ENCODE measurements around the gene GABRB3. TPM values are rescaled to one million over a fixed set of nuclear protein-coding genes. Genes with fewer than 3 reads are reported as not detected.

Gene GABRB3
- total and polyA plus RNA-seq, 10 donors, result 0.09 to 7.0 (median 1.2) TPM

DNA sequence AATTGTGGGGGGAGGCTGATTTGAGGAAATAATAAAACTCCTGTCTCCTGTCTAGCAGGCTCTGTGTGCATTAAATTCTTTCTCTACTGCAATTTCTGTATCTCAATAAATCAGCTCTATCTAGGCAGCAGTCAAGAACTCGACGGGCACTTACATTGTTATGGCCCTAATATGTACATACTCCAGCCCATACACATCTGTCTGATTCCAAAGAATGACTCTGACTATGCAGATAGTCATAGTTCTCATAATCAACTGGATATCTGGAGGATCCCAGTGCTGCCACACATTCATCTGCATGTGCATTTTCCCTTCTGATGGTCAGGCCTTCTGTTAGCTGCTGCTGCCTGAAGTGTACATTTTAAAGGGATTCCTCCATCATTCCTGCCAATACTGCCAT lies 114.6 kb downstream of the GABRB3 start:
- intact Hi-C loops (cut with DNase I; ENCODE audit: low total_unique reads), result no loop called here
- Histone ChIP-seq H3K27me3 (replicated peaks in 1 of 7) (no peaks in the 10 kb centered on the region), H3K27ac (no peak overlapping the region), H3K4me1 (no peaks in the 10 kb centered on the region), H3K9me3 (peaks cover 0 to 48% (median 16%) of the 10 kb centered on the region in 8 donors), H3K4me3 (no peak overlapping the region), H3K36me3 (no peaks in the 10 kb centered on the region)
- WGBS, 5 donors, result 54 to 83% (median 65%) methylated on average over 2 of the region's 2 CpGs
- no peak for TF ChIP-seq POLR2AphosphoS5 (IDR thresholded peaks at IDR 0.05)
- TF ChIP-seq, protein P1, sequence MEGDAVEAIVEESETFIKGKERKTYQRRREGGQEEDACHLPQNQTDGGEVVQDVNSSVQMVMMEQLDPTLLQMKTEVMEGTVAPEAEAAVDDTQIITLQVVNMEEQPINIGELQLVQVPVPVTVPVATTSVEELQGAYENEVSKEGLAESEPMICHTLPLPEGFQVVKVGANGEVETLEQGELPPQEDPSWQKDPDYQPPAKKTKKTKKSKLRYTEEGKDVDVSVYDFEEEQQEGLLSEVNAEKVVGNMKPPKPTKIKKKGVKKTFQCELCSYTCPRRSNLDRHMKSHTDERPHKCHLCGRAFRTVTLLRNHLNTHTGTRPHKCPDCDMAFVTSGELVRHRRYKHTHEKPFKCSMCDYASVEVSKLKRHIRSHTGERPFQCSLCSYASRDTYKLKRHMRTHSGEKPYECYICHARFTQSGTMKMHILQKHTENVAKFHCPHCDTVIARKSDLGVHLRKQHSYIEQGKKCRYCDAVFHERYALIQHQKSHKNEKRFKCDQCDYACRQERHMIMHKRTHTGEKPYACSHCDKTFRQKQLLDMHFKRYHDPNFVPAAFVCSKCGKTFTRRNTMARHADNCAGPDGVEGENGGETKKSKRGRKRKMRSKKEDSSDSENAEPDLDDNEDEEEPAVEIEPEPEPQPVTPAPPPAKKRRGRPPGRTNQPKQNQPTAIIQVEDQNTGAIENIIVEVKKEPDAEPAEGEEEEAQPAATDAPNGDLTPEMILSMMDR (IDR thresholded peaks at IDR 0.05 in 8 of 11, conservative IDR thresholded peaks at IDR 0.05 in 3 of 11), result no peak
- no peak for TF ChIP-seq POLR2A (IDR thresholded peaks at IDR 0.05)
- DNase-seq, result no peak

DNA sequence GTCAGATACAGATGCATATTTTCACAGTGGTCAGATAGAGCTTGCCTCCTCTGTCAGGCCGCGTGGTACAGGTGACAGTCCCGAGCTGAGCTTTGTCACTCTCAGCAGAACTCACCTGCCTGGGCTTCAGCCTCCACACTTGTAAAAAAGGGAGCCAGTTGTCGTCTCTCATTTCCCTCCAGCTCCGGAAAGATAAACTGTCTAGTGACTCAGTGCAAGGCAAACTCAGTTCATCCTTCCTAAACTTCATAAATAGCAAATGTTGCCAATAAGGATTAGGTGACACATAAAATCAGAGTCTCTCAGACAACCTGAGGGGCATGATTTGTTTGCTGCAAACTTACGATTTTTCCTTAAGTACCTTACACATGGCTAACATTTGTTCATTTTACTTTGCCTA lies 116.8 kb downstream of the GABRB3 start:
- peaks cover 0 to 62% (median 20%) of the 10 kb centered on the region in 8 donors for H3K9me3 ChIP-seq
- no peaks in the 10 kb centered on the region for H3K36me3 ChIP-seq
- H3K27me3 ChIP-seq (replicated peaks in 1 of 7), result no peaks in the 10 kb centered on the region
- no peak overlapping the region for H3K4me3 ChIP-seq
- TF ChIP-seq, protein P1 (IDR thresholded peaks at IDR 0.05 in 8 of 11, conservative IDR thresholded peaks at IDR 0.05 in 3 of 11), result no peak
- TF ChIP-seq POLR2AphosphoS5 (IDR thresholded peaks at IDR 0.05) (no peak), POLR2A (IDR thresholded peaks at IDR 0.05) (no peak)
- DNase-seq, result no peak
- intact Hi-C loops (cut with DNase I; ENCODE audit: low total_unique reads), result no loop called here
- H3K4me1 ChIP-seq, result no peaks in the 10 kb centered on the region
- 82 to 91% (median 84%) methylated on average over 6 of the region's 6 CpGs for WGBS, 5 donors
- no peak overlapping the region for H3K27ac ChIP-seq

DNA sequence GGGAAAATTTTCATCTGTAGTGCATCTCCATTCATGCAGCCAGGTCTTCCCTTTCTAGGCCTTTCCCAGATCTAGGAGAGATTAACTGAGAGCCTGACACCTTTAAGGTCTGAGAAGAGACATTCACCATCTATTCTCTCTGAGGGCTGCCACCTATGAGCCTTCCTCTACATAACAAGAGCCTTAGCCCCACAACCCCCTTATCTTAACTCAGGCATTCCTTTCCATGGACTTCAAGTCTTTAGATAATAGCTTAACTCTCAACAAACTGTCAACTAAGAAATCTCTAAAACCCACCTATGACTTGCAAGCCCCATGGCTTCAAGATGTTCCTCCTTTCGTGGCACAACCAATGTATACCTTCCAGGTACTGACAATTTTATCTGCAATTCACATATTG lies 121.0 kb downstream of the GABRB3 start:
- no peak overlapping the region for H3K4me3 ChIP-seq
- H3K9me3 ChIP-seq, result peaks cover 0 to 77% (median 33%) of the 10 kb centered on the region in 8 donors
- no peaks in the 10 kb centered on the region for H3K27me3 ChIP-seq (replicated peaks in 1 of 7)
- TF ChIP-seq, protein P1 (IDR thresholded peaks at IDR 0.05 in 8 of 11, conservative IDR thresholded peaks at IDR 0.05 in 3 of 11), result no peak
- TF ChIP-seq POLR2AphosphoS5 (IDR thresholded peaks at IDR 0.05), result no peak
- no peaks in the 10 kb centered on the region for H3K36me3 ChIP-seq
- no peaks in the 10 kb centered on the region for H3K4me1 ChIP-seq
- 48 to 70% (median 61%) methylated on average over 1 of the region's 1 CpG for WGBS, 5 donors
- no peak overlapping the region for H3K27ac ChIP-seq
- intact Hi-C loops (cut with DNase I; ENCODE audit: low total_unique reads), result no loop called here
- no peak for DNase-seq

DNA sequence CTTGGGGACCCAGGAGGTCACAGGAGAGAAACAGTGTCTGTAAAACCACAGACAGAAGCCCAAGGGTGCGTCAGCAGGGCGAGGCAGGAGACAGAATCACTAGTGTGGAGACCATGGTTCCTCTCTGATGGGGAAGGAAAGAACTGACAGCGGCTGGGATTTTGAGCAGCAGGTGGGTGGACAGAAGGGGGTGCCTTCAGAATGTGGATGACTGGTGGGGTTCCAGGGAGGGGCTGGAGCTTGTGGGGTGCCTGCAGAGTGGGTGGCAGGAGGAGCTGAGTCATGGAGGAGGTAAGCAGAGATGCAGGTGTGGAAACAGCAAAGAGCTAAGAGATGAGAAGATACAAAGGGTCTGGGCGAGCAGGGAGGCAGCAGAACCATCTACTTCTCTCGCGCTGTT lies 124.2 kb downstream of the GABRB3 start:
- whole genome bisulfite sequencing, 5 donors, result 81 to 90% (median 88%) methylated on average over 6 of the region's 6 CpGs
- H3K27ac ChIP-seq, result no peak overlapping the region
- DNase-seq, result no peak
- peaks cover 0 to 65% (median 27%) of the 10 kb centered on the region in 8 donors for H3K9me3 ChIP-seq
- TF ChIP-seq, protein P1 (IDR thresholded peaks at IDR 0.05 in 8 of 11, conservative IDR thresholded peaks at IDR 0.05 in 3 of 11), result no peak
- TF ChIP-seq POLR2A (IDR thresholded peaks at IDR 0.05) (no peak), POLR2AphosphoS5 (IDR thresholded peaks at IDR 0.05) (no peak)
- H3K36me3 ChIP-seq, result no peaks in the 10 kb centered on the region
- H3K4me3 ChIP-seq, result no peak overlapping the region
- H3K4me1 ChIP-seq, result no peaks in the 10 kb centered on the region
- intact Hi-C loops (cut with DNase I; ENCODE audit: low total_unique reads), result no loop called here
- no peaks in the 10 kb centered on the region for H3K27me3 ChIP-seq (replicated peaks in 1 of 7)

Measured in spleen (tissue), 11 donors.